GM21515 (cell line): ENCODE results near the gene NMUR2.

ENCODE experiments used
- ATAC-seq: cut with Tn5 transposase; IDR thresholded peaks from one replicate; pipeline ENCODE4 v1.9.1; 2021; ENCODE audit not compliant: unreplicated experiment

NMUR2 gene

DNA sequence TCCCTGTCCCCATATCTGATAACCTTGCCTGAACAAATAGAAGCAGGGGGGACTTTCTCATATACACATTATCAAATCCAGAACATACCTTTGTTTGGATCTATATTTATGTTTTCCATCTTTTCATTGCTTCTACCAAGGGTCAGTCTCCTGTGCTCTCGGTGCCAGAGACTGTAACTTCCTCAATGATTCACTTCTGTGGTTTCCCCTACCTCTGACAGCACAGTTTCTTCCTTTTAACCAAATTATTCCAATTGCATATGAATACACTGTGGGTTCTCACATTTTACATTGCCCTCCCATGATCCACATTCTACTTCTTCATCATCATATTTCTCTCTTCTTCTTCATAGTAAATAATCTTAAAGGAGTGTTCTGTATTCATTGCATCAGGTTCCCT is 32.2 kb downstream of the NMUR2 start:
- no peak for ATAC-seq

DNA sequence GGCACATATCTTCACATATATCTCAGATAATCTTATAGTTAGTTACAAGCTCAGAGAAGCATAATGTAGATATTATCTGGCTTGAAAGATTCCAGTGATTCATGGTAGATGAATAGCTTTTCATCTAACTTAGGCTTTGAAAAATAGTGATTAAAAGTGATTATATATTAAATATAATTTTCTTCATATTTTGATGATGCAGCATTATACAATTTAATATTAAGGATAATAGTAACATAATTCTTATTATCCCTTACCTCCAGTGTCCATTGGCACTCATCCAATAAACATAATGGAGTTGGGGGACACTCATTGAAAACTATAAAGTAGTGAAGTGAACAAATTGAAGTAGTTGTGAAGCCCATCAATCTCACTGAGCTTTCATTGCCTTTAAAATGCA is 35.8 kb downstream of the NMUR2 start:
- ATAC-seq, result no peak

DNA sequence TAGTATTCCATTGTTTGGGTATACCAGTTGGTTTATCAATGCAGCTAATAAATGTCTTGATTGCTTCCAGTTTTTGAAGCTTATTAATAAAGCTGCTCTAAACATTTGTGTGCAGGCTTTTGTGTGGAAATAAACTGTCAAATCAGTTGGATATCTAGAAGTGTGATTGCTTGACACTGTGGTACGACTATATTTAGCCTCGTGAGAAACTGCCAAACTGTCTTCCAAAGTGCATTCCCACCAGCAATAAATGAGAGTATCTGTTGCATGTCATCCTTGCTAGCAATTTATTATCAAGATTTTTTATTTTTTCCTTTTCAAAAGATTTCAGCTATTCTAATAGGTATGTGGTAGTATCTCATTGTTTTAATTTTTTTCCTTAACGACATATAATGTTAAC is 37.5 kb downstream of the NMUR2 start:
- ATAC-seq, result no peak

DNA sequence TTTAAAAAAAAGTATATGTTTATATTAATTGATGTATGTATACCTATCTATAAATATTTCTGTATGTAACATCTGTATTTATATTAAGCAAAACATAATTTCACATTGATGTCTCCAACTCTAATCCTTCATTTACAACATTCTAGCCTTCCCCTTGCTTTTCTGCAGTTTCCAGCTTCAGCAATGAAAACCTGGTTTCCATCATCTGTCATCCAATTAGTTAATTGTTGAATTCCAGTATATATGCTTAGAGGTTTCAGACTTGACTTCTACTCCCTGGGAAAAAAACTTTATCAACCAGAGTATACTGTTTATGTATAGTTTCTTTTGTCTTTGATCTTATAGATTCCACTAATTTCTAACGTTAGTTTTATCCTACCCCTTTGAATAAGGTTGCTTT is 38.4 kb downstream of the NMUR2 start:
- no peak for ATAC-seq

DNA sequence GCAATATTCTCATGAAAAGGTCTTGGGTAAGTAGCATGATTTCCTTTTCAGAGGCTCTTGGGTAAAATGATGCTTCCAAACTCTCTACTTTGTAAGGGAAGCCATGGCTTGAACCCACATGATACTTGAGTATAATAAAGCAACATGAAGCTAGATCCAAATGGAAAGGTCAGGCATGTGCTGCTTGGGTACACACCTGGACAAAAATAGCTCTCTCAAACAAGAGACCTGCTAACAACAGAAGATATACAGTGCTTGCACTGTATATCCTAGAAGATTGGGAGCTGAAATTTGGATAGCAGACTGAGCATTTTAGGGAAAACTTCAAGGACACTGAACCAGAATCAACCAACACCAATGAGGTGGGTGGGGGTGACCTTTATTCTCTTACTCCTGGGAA is 40.2 kb downstream of the NMUR2 start:
- ATAC-seq, result no peak

DNA sequence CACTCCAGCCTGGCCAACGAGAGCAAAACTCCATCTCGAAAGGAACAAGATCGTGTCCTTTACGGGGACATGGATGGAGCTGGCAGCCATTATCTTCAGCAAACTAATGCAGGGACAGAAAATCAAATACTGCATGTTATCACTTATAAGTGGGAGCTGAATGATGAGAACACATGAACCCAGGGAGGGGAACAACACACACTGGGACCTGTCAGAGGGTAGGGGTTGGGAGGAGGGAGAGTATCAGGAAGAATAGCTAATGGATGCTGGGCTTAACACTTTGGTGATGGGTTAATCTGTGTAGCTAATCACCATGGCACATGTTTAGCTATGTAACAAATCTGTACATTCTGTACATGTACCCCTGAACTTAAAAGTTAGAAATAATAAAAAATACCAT is 40.9 kb downstream of the NMUR2 start:
- ATAC-seq, result no peak

DNA sequence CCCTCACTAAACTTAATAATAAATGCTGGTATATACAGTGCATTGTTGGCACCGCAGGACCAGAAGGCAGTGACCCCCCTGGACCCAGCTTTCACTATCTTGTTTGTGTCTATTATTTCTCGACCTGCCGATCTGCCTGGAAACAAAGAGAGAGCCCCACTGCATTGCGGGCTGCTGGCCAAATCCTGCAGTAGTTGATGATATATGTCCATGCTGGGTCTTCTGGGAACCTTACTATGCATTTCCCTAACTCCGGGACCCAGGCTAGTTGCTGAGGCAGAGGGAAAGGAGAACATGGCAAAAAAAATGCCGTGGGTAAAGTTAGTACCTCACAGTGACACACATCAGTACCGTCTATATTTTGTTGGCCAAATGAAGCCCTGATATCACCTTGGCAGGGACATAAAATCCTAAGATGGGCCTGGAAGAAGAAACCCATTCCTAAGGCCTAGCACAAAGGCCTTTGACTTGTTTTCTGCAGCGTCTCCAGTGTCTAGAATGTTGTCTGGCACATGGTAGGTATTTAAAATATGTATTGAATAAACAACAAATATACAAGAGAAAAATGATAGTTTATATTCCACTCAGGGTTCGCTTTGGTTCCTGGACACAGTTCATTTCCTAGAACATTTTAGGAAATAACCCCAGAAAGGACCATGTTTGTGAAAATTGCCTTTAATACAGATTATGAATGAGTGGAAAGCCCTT is 46.1 kb downstream of the NMUR2 start:
- no peak for ATAC-seq

DNA sequence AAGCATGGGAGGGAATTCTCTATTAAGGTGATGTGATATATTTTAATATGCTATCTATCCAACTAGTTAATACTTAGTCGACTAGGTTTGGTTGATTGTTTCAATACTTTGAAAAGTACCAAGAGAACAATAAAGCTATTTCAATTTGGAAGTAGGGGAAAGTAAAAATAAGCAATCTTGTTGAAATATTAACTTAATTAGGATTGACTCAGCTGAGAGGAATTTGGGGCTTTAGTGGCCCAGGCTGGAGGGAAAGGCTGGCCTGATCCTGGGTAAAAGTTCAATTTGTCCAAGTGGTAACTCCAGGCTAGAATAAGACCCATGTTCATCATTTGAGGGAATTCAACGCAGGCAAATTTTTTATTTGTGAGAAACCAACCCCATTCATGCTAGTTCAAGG is 48.6 kb downstream of the NMUR2 start:
- no peak for ATAC-seq

DNA sequence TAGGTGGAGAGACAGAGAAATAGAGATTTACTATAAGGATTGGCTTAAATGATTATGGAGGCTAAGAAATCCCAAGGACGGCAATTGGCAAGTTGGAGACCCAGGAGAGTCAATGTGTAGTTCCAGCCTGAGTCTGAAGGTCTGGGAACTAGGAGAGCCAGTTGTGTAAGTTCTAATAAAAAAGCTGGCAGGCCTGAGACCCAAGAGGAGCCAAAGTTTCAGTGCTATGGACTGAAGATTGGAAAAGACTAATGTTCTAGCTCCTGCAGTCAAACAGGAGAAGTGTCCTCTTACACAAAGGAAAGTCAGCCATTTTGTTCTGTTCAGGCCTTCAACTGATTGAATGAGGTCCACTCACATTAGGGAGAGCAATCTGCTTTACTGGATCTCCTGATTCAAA is 50.0 kb downstream of the NMUR2 start:
- ATAC-seq, result no peak

DNA sequence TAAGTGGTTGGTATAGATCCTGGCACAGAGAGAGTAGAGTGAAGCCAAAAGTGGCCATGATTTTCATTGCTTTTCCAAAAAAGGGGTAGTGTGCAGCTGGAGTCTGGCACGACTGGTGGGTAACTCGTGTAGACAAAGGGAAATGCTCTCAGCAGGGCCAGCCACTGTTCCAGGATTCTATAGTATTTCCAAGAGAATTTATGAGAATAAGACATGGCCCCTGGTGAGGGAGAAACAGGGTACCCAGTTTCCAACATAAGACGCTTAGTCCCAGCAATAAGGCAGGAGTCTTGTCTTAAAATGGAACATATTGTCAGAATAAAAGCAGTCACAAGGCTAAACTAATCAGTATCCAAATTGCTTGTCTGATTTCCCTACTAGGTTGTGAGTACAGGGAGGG is 52.1 kb downstream of the NMUR2 start:
- ATAC-seq, result no peak

DNA sequence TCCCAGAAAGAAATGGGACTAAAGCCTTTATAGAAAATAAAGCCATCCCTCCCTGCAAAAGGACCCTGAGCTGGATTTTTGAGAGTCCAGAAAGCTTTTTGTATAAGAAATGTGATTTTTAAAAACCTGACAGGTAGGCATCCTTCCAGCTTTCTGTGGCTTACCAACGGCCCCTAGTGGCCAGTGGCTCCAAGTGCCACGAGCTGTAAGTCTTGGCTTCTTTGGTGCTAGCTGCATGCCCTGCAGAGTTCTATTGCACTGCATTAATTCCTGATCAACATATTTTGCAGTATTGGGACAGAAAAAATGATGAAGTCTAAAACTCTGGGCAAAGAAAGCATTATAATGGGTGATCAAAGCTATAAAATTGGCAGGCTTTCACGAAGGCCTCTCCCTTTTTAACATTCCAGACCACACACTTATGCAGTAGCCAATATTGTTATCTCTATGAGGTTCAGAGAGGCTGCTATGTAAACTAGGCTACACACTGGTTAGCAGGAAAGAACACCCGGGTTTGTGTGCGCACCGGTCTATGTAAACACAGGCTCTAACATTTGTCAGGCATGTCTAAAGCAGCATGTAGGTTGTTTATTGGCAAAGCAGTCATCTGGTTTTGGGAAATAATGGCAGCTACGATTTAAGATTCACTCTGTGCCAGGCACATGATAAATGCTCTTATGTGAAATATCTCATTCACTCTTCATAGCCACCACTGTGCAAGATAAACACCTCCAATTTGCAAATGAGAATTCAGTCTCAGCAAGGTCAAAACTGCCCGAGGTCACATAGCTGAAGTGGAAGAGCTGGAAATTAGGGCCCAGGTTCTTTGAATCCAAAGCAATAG is 55.2 kb downstream of the NMUR2 start:
- ATAC-seq, result peak; percentile 84
